Measurements from ENCODE around the gene SLC24A5. TPM values are rescaled to one million over a fixed set of nuclear protein-coding genes. Genes with fewer than 3 reads are reported as not detected.
A peak's percentile ranks its signal among the peaks of the same experiment; 100 is the strongest.

The SLC24A5 gene
- total RNA-seq, 1 donor from 2014 or later, result not detected

DNA sequence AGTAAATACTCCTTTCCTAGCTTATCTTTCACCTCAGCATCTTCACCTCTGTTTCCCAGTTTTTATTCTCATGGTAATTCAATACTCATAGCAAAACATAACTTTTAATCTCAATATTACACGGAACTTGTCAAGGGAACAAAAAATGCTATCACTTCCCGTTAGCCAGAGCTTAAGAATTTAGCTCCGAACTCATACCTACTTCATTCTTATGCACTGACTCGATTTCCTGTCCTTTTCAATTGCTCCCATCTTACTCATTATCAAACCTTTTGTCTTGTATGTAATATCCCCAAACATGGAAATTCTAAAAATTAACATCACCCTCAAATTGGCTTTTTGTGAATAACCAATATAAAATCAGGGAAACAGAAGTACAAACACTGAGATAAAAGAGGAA is 29.1 kb downstream of the SLC24A5 start:
- FAIRE-seq, result no peak
- DNase-seq (ENCODE audit: low read depth), result peak; percentile 90
- H3K4me3 ChIP-seq (ENCODE audit: low read depth, low read length), result no peak overlapping the region
- no peaks in the 10 kb centered on the region for H3K27me3 ChIP-seq (ENCODE audit: control insufficient read depth, insufficient read depth, low read length)
- TF ChIP-seq, protein P1, sequence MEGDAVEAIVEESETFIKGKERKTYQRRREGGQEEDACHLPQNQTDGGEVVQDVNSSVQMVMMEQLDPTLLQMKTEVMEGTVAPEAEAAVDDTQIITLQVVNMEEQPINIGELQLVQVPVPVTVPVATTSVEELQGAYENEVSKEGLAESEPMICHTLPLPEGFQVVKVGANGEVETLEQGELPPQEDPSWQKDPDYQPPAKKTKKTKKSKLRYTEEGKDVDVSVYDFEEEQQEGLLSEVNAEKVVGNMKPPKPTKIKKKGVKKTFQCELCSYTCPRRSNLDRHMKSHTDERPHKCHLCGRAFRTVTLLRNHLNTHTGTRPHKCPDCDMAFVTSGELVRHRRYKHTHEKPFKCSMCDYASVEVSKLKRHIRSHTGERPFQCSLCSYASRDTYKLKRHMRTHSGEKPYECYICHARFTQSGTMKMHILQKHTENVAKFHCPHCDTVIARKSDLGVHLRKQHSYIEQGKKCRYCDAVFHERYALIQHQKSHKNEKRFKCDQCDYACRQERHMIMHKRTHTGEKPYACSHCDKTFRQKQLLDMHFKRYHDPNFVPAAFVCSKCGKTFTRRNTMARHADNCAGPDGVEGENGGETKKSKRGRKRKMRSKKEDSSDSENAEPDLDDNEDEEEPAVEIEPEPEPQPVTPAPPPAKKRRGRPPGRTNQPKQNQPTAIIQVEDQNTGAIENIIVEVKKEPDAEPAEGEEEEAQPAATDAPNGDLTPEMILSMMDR (IDR thresholded peaks at IDR 0.05; ENCODE audit: insufficient read depth, low read length, severe bottlenecking), result no peak
- no peaks in the 10 kb centered on the region for H3K36me3 ChIP-seq (ENCODE audit: control insufficient read depth, insufficient read depth, low read length)

DNA sequence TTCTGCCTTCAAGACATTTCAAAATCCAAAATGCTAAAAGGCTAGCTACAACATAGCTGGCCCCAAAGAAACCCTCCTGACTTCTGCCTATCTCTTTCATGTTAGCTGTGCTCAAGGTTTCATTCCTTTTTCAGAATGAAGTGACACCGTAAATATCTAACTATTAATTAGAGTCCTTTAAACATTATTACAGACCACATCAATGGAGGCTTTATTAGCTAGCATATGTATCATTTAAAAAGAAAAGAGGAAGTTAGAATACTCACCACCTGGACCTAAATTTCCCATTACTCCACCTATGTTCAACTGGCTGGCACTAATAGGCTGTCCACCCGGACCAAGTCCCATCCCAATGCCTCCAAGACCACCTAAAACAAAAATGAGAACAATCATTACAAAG is 32.7 kb downstream of the SLC24A5 start:
- H3K27me3 ChIP-seq (ENCODE audit: control insufficient read depth, insufficient read depth, low read length), result no peaks in the 10 kb centered on the region
- H3K36me3 ChIP-seq (ENCODE audit: control insufficient read depth, insufficient read depth, low read length), result no peaks in the 10 kb centered on the region
- FAIRE-seq, result no peak
- no peak overlapping the region for H3K4me3 ChIP-seq (ENCODE audit: low read depth, low read length)
- TF ChIP-seq, protein P1 (IDR thresholded peaks at IDR 0.05; ENCODE audit: insufficient read depth, low read length, severe bottlenecking), result no peak
- DNase-seq (ENCODE audit: low read depth), result no peak

DNA sequence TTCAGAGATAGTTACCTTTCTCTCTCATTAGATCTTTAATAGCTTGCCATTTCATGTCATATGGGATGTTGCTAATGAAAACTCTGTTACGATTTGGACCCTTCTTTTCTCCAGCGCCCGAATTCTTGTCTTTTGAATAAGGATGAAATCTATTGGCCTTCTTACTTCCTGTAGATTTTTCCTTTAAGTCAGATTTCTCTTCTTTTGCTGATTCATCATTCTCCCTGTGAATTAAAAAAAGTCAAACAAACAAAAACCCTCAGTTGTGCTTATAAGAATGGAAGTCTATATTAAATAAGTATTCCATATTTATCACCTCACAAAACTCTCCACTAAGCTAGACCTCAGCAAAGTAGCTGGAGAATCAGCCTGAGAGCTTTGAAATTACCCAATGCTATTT is 47.8 kb downstream of the SLC24A5 start:
- DNase-seq (ENCODE audit: low read depth) (no peak), FAIRE-seq (no peak)
- no peaks in the 10 kb centered on the region for H3K27me3 ChIP-seq (ENCODE audit: control insufficient read depth, insufficient read depth, low read length)
- no peak overlapping the region for H3K4me3 ChIP-seq (ENCODE audit: low read depth, low read length)
- TF ChIP-seq, protein P1 (IDR thresholded peaks at IDR 0.05; ENCODE audit: insufficient read depth, low read length, severe bottlenecking), result no peak
- H3K36me3 ChIP-seq (ENCODE audit: control insufficient read depth, insufficient read depth, low read length), result no peaks in the 10 kb centered on the region

DNA sequence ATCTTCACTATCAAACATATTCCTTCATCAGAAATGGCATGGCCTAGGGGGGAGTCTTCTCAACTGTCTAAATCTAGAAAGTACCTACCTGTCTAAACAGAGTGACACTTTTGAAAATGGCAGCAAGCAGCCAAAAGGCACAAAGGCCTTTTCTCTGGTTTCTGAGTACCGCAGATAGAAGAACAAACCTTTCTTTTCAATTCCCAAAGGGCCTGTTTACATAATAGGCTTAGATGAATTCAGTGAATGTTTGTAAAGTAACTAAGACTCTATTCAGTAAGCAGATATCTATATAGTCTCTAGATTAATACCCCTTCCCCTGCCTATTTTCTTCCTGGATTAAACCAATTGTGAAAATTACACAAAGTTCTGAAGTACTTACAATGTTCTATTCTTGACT is 50.2 kb downstream of the SLC24A5 start:
- DNase-seq (ENCODE audit: low read depth) (no peak), FAIRE-seq (no peak)
- TF ChIP-seq, protein P1 (IDR thresholded peaks at IDR 0.05; ENCODE audit: insufficient read depth, low read length, severe bottlenecking), result no peak
- H3K27me3 ChIP-seq (ENCODE audit: control insufficient read depth, insufficient read depth, low read length), result no peaks in the 10 kb centered on the region
- no peaks in the 10 kb centered on the region for H3K36me3 ChIP-seq (ENCODE audit: control insufficient read depth, insufficient read depth, low read length)
- H3K4me3 ChIP-seq (ENCODE audit: low read depth, low read length), result no peak overlapping the region

DNA sequence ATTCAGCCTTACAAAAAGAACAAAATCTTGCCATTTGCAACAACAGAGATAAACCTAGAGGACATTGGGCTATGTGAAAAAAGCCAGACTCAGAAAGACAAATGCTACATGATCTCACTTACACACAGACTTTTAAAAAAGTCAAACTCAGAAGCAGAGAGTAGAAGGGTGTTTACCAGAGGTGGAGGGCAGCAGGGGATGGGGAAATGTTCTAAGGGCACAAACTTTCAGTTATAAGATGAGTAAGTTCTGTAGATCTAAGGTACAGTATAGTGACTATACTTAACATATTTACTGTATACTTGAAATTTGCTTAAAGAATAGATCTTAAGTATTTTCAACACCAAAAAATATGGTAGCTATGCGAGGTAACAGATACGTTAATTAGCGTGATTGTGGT is 54.3 kb downstream of the SLC24A5 start:
- Histone ChIP-seq H3K4me3 (ENCODE audit: low read depth, low read length) (no peak overlapping the region), H3K27me3 (ENCODE audit: control insufficient read depth, insufficient read depth, low read length) (peaks cover 1% of the 10 kb centered on the region), H3K36me3 (ENCODE audit: control insufficient read depth, insufficient read depth, low read length) (no peaks in the 10 kb centered on the region)
- FAIRE-seq, result no peak
- no peak for DNase-seq (ENCODE audit: low read depth)
- TF ChIP-seq, protein P1 (IDR thresholded peaks at IDR 0.05; ENCODE audit: insufficient read depth, low read length, severe bottlenecking), result no peak

DNA sequence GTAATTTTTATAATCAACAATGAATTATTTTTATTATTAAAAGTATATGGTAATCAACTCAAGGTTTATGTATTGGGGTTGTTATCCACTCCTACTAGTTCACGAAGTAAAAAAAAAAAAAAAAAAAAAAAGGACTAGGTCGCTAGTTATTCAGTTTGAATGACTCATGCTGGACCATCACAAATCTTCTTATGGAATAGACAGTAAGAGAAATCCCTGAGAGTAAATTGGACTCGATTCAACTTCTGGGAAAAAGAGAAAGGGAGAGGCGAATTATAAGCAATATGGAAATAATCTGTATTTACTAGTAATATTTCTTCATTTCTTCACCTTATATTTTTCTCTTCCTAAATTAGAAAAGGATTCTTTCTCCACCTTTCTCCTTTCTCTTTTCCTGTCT is 55.3 kb downstream of the SLC24A5 start:
- no peak for FAIRE-seq

More for the DNA sequence above, 55.3 kb downstream of the SLC24A5 start:
- peaks cover 1% of the 10 kb centered on the region for H3K27me3 ChIP-seq (ENCODE audit: control insufficient read depth, insufficient read depth, low read length)
- H3K4me3 ChIP-seq (ENCODE audit: low read depth, low read length), result no peak overlapping the region
- TF ChIP-seq, protein P1 (IDR thresholded peaks at IDR 0.05; ENCODE audit: insufficient read depth, low read length, severe bottlenecking), result no peak
- no peak for DNase-seq (ENCODE audit: low read depth)
- no peaks in the 10 kb centered on the region for H3K36me3 ChIP-seq (ENCODE audit: control insufficient read depth, insufficient read depth, low read length)
